ENCODE data around the gene CACNA1C. TPM values are rescaled to one million over a fixed set of nuclear protein-coding genes. Genes with fewer than 3 reads are reported as not detected.

The CACNA1C gene
- total RNA-seq, 2 experiments from 2014 or later, result 0.69 to 1.4 TPM

- Histone ChIP-seq H3K4me2 (ENCODE audit: low read length) (no peak overlapping the region), H3K79me2 (ENCODE audit: insufficient read depth, low read depth, low read length) (no peaks in the 10 kb centered on the region), H3K9me3 (ENCODE audit: low read length) (no peaks in the 10 kb centered on the region; the same call in 1 of the 2 replicates), H3K27ac (ENCODE audit: low read depth, low read length, poor library complexity, severe bottlenecking) (peak overlapping the region; percentile 4), H3K9me2 (ENCODE audit: insufficient read depth, low read length) (no peaks in the 10 kb centered on the region), H3K36me3 (ENCODE audit: insufficient read depth, low read length) (no peaks in the 10 kb centered on the region), H2AFZ (ENCODE audit: low read length) (peak overlapping the region; percentile 74), H3K4me3 (ENCODE audit: low read depth, low read length, poor library complexity, severe bottlenecking) (no peak overlapping the region), H4K20me1 (ENCODE audit: insufficient read depth, low read length) (no peaks in the 10 kb centered on the region), H3K4me1 (ENCODE audit: insufficient read depth, low read length, poor library complexity, severe bottlenecking) (peaks cover 70% of the 10 kb centered on the region)
- ChIA-PET CTCF (ENCODE audit: unreplicated experiment) (no interaction called here), POLR2A (no interaction called here)
- intact Hi-C loops (cut with micrococcal nuclease; ENCODE audit: unreplicated experiment), result no loop called here
- DNase-seq (ENCODE audit: low spot score), result no peak
- TF ChIP-seq EZH2phosphoT487 (IDR thresholded peaks at IDR 0.05; ENCODE audit: borderline replicate concordance, low read depth, low read length), result no peak
- TF ChIP-seq, protein P1, sequence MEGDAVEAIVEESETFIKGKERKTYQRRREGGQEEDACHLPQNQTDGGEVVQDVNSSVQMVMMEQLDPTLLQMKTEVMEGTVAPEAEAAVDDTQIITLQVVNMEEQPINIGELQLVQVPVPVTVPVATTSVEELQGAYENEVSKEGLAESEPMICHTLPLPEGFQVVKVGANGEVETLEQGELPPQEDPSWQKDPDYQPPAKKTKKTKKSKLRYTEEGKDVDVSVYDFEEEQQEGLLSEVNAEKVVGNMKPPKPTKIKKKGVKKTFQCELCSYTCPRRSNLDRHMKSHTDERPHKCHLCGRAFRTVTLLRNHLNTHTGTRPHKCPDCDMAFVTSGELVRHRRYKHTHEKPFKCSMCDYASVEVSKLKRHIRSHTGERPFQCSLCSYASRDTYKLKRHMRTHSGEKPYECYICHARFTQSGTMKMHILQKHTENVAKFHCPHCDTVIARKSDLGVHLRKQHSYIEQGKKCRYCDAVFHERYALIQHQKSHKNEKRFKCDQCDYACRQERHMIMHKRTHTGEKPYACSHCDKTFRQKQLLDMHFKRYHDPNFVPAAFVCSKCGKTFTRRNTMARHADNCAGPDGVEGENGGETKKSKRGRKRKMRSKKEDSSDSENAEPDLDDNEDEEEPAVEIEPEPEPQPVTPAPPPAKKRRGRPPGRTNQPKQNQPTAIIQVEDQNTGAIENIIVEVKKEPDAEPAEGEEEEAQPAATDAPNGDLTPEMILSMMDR (conservative IDR thresholded peaks at IDR 0.05; ENCODE audit: low read length), result no peak
- BruUV-seq (replicated peaks), result no TSS peak
These were observed 249.0 kb downstream of the CACNA1C start for GRCh38 chr12:2301531-2302461.

DNA sequence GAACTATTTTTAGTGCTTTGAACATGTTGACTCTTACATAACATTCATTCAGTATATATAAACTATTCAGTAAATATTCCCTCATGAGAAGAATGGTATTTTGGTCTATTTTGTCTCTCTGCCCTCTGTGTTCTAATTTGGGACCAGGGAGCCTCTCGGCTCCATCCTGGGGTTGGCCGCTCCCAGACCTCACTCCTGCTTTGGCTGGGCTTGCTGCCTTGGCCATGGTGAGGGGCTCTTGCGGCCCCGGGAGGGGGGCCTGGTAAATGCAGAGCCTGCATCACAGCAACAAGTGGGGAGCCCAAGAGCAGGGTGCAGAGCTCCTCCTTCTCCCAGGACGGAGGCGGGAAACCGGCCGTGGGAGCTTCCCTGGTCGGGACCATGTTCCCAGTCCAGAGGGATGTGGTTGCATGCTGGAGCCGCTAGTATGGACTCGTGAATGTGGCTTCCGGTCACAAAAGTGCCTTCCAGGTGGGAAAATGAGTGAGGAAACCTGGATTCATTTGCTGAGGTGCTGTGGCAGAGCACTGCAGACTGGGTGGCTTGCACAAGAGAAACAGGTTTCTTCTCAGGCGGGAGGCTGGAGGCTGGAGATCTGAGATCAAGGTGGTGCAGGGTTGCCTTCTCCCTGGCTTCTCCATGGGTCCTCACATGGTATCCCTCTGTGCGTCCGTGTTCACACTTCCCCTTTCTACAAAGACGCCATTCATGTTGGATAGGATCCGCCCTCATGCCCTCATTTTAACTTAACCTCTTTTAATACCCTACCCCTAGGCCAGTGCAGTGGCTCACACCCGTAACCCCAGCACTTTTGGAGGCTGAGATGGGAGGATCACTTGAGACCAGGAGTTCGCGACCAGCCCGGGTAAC lies 250.2 kb downstream of the CACNA1C start:
- no peaks in the 10 kb centered on the region for H4K20me1 ChIP-seq (ENCODE audit: insufficient read depth, low read length)
- no peaks in the 10 kb centered on the region for H3K79me2 ChIP-seq (ENCODE audit: insufficient read depth, low read depth, low read length)
- no peak overlapping the region for H3K4me3 ChIP-seq (ENCODE audit: low read depth, low read length, poor library complexity, severe bottlenecking)
- ChIA-PET POLR2A (no interaction called here), CTCF (ENCODE audit: unreplicated experiment) (no interaction called here)
- no peak overlapping the region for H2AFZ ChIP-seq (ENCODE audit: low read length)
- intact Hi-C loops (cut with micrococcal nuclease; ENCODE audit: unreplicated experiment), result no loop called here
- no peak for DNase-seq (ENCODE audit: low spot score)
- no peaks in the 10 kb centered on the region for H3K9me2 ChIP-seq (ENCODE audit: insufficient read depth, low read length)
- no peak overlapping the region for H3K27ac ChIP-seq (ENCODE audit: low read depth, low read length, poor library complexity, severe bottlenecking)
- BruUV-seq (replicated peaks), result no TSS peak
- H3K9me3 ChIP-seq (ENCODE audit: low read length), result no peaks in the 10 kb centered on the region; the same call in 1 of the 2 replicates
- no peaks in the 10 kb centered on the region for H3K36me3 ChIP-seq (ENCODE audit: insufficient read depth, low read length)
- no peak for TF ChIP-seq EZH2phosphoT487 (IDR thresholded peaks at IDR 0.05; ENCODE audit: borderline replicate concordance, low read depth, low read length)
- TF ChIP-seq, protein P1 (conservative IDR thresholded peaks at IDR 0.05; ENCODE audit: low read length), result no peak
- H3K4me2 ChIP-seq (ENCODE audit: low read length), result no peak overlapping the region
- peaks cover 69% of the 10 kb centered on the region for H3K4me1 ChIP-seq (ENCODE audit: insufficient read depth, low read length, poor library complexity, severe bottlenecking)
